ENCODE results near the gene LAMTOR2. TPM values are rescaled to one million over a fixed set of nuclear protein-coding genes. Genes with fewer than 3 reads are reported as not detected.
A peak's percentile ranks its signal among the peaks of the same experiment; 100 is the strongest.

Gene LAMTOR2
- total and polyA plus RNA-seq, 5 donors from 2014 or later = 20.2 to 162 (median 118) TPM

DNA sequence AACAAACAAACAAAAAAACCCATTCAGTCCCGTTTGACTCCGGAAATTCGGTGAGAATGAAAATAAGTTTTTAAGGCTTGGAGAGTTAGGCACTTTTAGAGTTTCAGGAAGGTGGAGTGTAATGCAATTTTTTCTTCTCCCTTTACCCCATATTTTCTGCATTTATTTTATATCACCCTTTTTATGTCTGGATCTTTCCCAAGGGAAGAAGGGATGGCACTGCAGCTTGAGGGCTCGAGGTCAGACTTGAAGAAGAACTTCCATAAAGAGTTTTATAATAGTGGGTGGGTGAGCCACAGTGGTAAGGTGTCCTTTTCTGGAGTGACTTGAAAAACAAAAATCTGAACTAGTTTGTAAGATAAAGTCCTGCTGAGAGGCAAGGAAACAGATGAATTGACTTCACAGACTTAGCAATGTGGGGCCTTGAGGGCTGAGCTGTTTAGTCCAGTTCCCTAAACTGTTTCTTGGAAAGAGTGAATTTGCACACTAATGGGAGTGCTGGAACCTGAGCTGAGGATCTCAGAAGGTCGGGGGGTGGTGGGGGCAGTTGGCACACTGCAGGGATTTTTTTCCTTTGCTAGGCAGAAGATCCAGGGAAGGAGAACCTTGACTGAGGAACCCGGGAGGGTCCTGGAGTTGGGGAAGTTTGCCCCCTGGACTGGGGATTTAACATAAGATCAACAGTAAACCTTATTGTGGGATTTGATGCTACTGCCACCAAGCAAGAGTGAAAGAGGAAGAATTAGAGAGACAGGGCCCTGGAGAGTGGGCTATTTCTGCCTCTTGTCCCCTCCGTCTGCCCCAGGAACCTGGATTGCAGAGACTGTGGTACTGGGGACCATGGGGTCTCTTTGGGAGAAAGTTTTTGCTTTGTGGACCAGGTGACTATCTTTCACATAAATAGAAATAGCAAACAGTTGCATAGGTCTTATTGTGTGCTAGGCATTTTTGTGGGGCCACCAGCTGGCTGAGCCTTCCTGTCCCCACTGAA, 29.5 kb downstream of the LAMTOR2 start:
- ATAC-seq (ENCODE audit: low read depth in 2 of 2) (no peak), DNase-seq (no peak)
- H3K27me3 Mint-ChIP-seq = peaks cover 65% of the 10 kb centered on the region
- H3K4me3 ChIP-seq (ENCODE audit: low read depth, low read length) = no peak overlapping the region
- no peaks in the 10 kb centered on the region for H3K36me3 ChIP-seq (ENCODE audit: control insufficient read depth, insufficient read depth, low read length)
- peaks cover 0 to 2% (median 0%) of the 10 kb centered on the region in 7 donors for H3K9me3 Mint-ChIP-seq
- peak overlapping the region; percentile 71 to 87 (median 82) for H3K4me3 Mint-ChIP-seq
- H3K27ac Mint-ChIP-seq = no peak overlapping the region
- no peak overlapping the region for H3K27ac ChIP-seq (ENCODE audit: insufficient read depth, low read length, poor library complexity, severe bottlenecking)
- peaks cover 17% of the 10 kb centered on the region for H3K4me1 ChIP-seq (ENCODE audit: control insufficient read depth, insufficient read depth, low read length, poor library complexity, severe bottlenecking)
- H3K4me1 Mint-ChIP-seq = peaks cover 0 to 18% (median 1%) of the 10 kb centered on the region in 4 donors
- no peaks in the 10 kb centered on the region for H3K9me3 ChIP-seq (ENCODE audit: control insufficient read depth in 2 of 2, low read length in 2 of 2)
- no peaks in the 10 kb centered on the region for H3K36me3 Mint-ChIP-seq
- H3K27me3 ChIP-seq (ENCODE audit: control insufficient read depth, insufficient read depth, low read length) = peaks cover 16% of the 10 kb centered on the region

- peaks cover 0 to 18% (median 3%) of the 10 kb centered on the region in 4 donors for H3K4me1 Mint-ChIP-seq
- peaks cover 0 to 2% (median 0%) of the 10 kb centered on the region in 7 donors for H3K9me3 Mint-ChIP-seq
- Histone ChIP-seq H3K27me3 (ENCODE audit: control insufficient read depth, insufficient read depth, low read length) (peaks cover 16% of the 10 kb centered on the region), H3K36me3 (ENCODE audit: control insufficient read depth, insufficient read depth, low read length) (no peaks in the 10 kb centered on the region), H3K4me3 (ENCODE audit: low read depth, low read length) (no peak overlapping the region), H3K27ac (ENCODE audit: insufficient read depth, low read length, poor library complexity, severe bottlenecking) (no peak overlapping the region), H3K4me1 (ENCODE audit: control insufficient read depth, insufficient read depth, low read length, poor library complexity, severe bottlenecking) (peaks cover 17% of the 10 kb centered on the region), H3K9me3 (ENCODE audit: control insufficient read depth in 2 of 2, low read length in 2 of 2) (no peaks in the 10 kb centered on the region)
- H3K27ac Mint-ChIP-seq = no peak overlapping the region
- DNase-seq (no peak), ATAC-seq (ENCODE audit: low read depth in 2 of 2) (no peak)
- peaks cover 59% of the 10 kb centered on the region for H3K27me3 Mint-ChIP-seq
- no peaks in the 10 kb centered on the region for H3K36me3 Mint-ChIP-seq
- peak overlapping the region in 1 of 4 donors; percentile 47 for H3K4me3 Mint-ChIP-seq
Observed at GRCh38 chr1:156086256-156086662, 31.7 kb downstream of the LAMTOR2 start.

- no peak for DNase-seq
- Mint-ChIP-seq H3K4me3 (no peak overlapping the region), H3K27ac (no peak overlapping the region), H3K36me3 (no peaks in the 10 kb centered on the region), H3K9me3 (peaks cover 0 to 2% (median 0%) of the 10 kb centered on the region in 7 donors), H3K4me1 (peaks cover 0 to 5% (median 2%) of the 10 kb centered on the region in 4 donors), H3K27me3 (peaks cover 33% of the 10 kb centered on the region)
- Histone ChIP-seq H3K27me3 (ENCODE audit: control insufficient read depth, insufficient read depth, low read length) (peaks cover 3% of the 10 kb centered on the region), H3K4me3 (ENCODE audit: low read depth, low read length) (no peak overlapping the region), H3K9me3 (ENCODE audit: control insufficient read depth in 2 of 2, low read length in 2 of 2) (no peaks in the 10 kb centered on the region), H3K27ac (ENCODE audit: insufficient read depth, low read length, poor library complexity, severe bottlenecking) (no peak overlapping the region), H3K4me1 (ENCODE audit: control insufficient read depth, insufficient read depth, low read length, poor library complexity, severe bottlenecking) (no peaks in the 10 kb centered on the region), H3K36me3 (ENCODE audit: control insufficient read depth, insufficient read depth, low read length) (no peaks in the 10 kb centered on the region)
- ATAC-seq (ENCODE audit: low read depth in 2 of 2) = no peak
Observed at GRCh38 chr1:156089704-156090103, 35.1 kb downstream of the LAMTOR2 start.

GRCh38 chr1:156090138-156090839, 35.7 kb downstream of the LAMTOR2 start:
- peaks cover 0 to 6% (median 2%) of the 10 kb centered on the region in 4 donors for H3K4me1 Mint-ChIP-seq
- Histone ChIP-seq H3K4me3 (ENCODE audit: low read depth, low read length) (no peak overlapping the region), H3K27ac (ENCODE audit: insufficient read depth, low read length, poor library complexity, severe bottlenecking) (no peak overlapping the region), H3K36me3 (ENCODE audit: control insufficient read depth, insufficient read depth, low read length) (no peaks in the 10 kb centered on the region), H3K9me3 (ENCODE audit: control insufficient read depth in 2 of 2, low read length in 2 of 2) (no peaks in the 10 kb centered on the region), H3K27me3 (ENCODE audit: control insufficient read depth, insufficient read depth, low read length) (peaks cover 2% of the 10 kb centered on the region), H3K4me1 (ENCODE audit: control insufficient read depth, insufficient read depth, low read length, poor library complexity, severe bottlenecking) (no peaks in the 10 kb centered on the region)
- DNase-seq (no peak), ATAC-seq (ENCODE audit: low read depth in 2 of 2) (peak in 1 of 2 donors; percentile 32)
- peaks cover 29% of the 10 kb centered on the region for H3K27me3 Mint-ChIP-seq
- H3K27ac Mint-ChIP-seq = peak overlapping the region in 1 of 3 donors; percentile 68
- peaks cover 0 to 2% (median 0%) of the 10 kb centered on the region in 7 donors for H3K9me3 Mint-ChIP-seq
- H3K4me3 Mint-ChIP-seq = peak overlapping the region in 2 of 4 donors; percentile 20 to 23
- H3K36me3 Mint-ChIP-seq = no peaks in the 10 kb centered on the region

DNA sequence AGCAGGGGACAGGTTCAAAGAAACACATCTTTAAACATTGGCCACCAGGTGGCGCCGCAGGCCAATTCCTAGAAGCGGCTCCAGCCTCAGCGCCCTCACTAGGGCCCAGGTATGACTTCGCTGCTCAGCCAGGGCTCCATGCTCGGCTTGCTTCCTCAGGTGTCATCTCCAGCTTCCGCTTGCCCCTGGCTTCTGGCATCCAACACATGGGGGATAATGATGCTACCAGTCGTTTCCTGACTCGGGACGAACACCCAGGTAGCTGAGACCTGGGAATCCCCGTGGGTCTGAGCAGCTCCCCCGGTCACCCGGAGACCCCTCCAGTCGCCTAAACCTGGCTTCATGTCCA, 36.2 kb downstream of the LAMTOR2 start:
- no peaks in the 10 kb centered on the region for H3K36me3 ChIP-seq (ENCODE audit: control insufficient read depth, insufficient read depth, low read length)
- peak overlapping the region in 2 of 4 donors; percentile 20 to 23 for H3K4me3 Mint-ChIP-seq
- no peak overlapping the region for H3K4me3 ChIP-seq (ENCODE audit: low read depth, low read length)
- no peak overlapping the region for H3K27ac ChIP-seq (ENCODE audit: insufficient read depth, low read length, poor library complexity, severe bottlenecking)
- no peaks in the 10 kb centered on the region for H3K36me3 Mint-ChIP-seq
- H3K4me1 ChIP-seq (ENCODE audit: control insufficient read depth, insufficient read depth, low read length, poor library complexity, severe bottlenecking) = peaks cover under 1% of the 10 kb centered on the region
- peaks cover 0 to 10% (median 2%) of the 10 kb centered on the region in 4 donors for H3K4me1 Mint-ChIP-seq
- H3K27ac Mint-ChIP-seq = peak overlapping the region in 1 of 3 donors; percentile 68
- no peaks in the 10 kb centered on the region for H3K27me3 ChIP-seq (ENCODE audit: control insufficient read depth, insufficient read depth, low read length)
- DNase-seq = peak; percentile 79 to 89 (median 82)
- no peaks in the 10 kb centered on the region for H3K9me3 ChIP-seq (ENCODE audit: control insufficient read depth in 2 of 2, low read length in 2 of 2)
- H3K9me3 Mint-ChIP-seq = peaks cover 0 to 2% (median 0%) of the 10 kb centered on the region in 7 donors
- peaks cover 24% of the 10 kb centered on the region for H3K27me3 Mint-ChIP-seq
- ATAC-seq (ENCODE audit: low read depth in 2 of 2) = peak; percentile 90 to 93

GRCh38 chr1:156091610-156092009, 37.0 kb downstream of the LAMTOR2 start:
- peak overlapping the region in 1 of 4 donors; percentile 27 for H3K4me3 Mint-ChIP-seq
- DNase-seq (no peak), ATAC-seq (ENCODE audit: low read depth in 2 of 2) (no peak)
- Histone ChIP-seq H3K4me1 (ENCODE audit: control insufficient read depth, insufficient read depth, low read length, poor library complexity, severe bottlenecking) (peaks cover 8% of the 10 kb centered on the region), H3K9me3 (ENCODE audit: control insufficient read depth in 2 of 2, low read length in 2 of 2) (no peaks in the 10 kb centered on the region), H3K27me3 (ENCODE audit: control insufficient read depth, insufficient read depth, low read length) (no peaks in the 10 kb centered on the region), H3K27ac (ENCODE audit: insufficient read depth, low read length, poor library complexity, severe bottlenecking) (no peak overlapping the region), H3K4me3 (ENCODE audit: low read depth, low read length) (no peak overlapping the region), H3K36me3 (ENCODE audit: control insufficient read depth, insufficient read depth, low read length) (no peaks in the 10 kb centered on the region)
- peaks cover 0 to 1% (median 0%) of the 10 kb centered on the region in 7 donors for H3K9me3 Mint-ChIP-seq
- no peak overlapping the region for H3K27ac Mint-ChIP-seq
- H3K36me3 Mint-ChIP-seq = no peaks in the 10 kb centered on the region
- H3K27me3 Mint-ChIP-seq = peaks cover 19% of the 10 kb centered on the region
- peaks cover 5 to 18% (median 9%) of the 10 kb centered on the region in 4 donors for H3K4me1 Mint-ChIP-seq

GRCh38 chr1:156095906-156096508, 41.4 kb downstream of the LAMTOR2 start:
- H3K27ac ChIP-seq (ENCODE audit: insufficient read depth, low read length, poor library complexity, severe bottlenecking) = peak overlapping the region; percentile 90
- peaks cover 19% of the 10 kb centered on the region for H3K4me1 ChIP-seq (ENCODE audit: control insufficient read depth, insufficient read depth, low read length, poor library complexity, severe bottlenecking)
- Mint-ChIP-seq H3K4me1 (peaks cover 17 to 38% (median 30%) of the 10 kb centered on the region in 4 donors), H3K4me3 (peak overlapping the region in 2 of 4 donors; percentile 64 to 83), H3K9me3 (peaks cover 0 to 2% (median 0%) of the 10 kb centered on the region in 7 donors), H3K36me3 (no peaks in the 10 kb centered on the region), H3K27ac (peak overlapping the region; percentile 9 to 98 (median 86)), H3K27me3 (peaks cover 6% of the 10 kb centered on the region)
- H3K9me3 ChIP-seq (ENCODE audit: control insufficient read depth in 2 of 2, low read length in 2 of 2) = no peaks in the 10 kb centered on the region
- no peaks in the 10 kb centered on the region for H3K36me3 ChIP-seq (ENCODE audit: control insufficient read depth, insufficient read depth, low read length)
- no peaks in the 10 kb centered on the region for H3K27me3 ChIP-seq (ENCODE audit: control insufficient read depth, insufficient read depth, low read length)
- peak overlapping the region; percentile 43 for H3K4me3 ChIP-seq (ENCODE audit: low read depth, low read length)
- no peak for ATAC-seq (ENCODE audit: low read depth in 2 of 2)
- DNase-seq = no peak
